Activated CD8-positive, alpha-beta T cell treated with anti-CD3 and anti-CD28 coated beads for 36 hours (primary cell): Measurements from ENCODE around the gene ZNF333. TPM values are rescaled to one million over a fixed set of nuclear protein-coding genes. Genes with fewer than 3 reads are reported as not detected.

Source experiments
- ATAC-seq: fragments of 200-7000 bp; cut with Tn5 transposase; one replicate; pipeline ENCODE4 v1.10.0; 2021; ENCODE audit warnings: mild to moderate bottlenecking, moderate library complexity
- CTCF ChIA-PET: fragments of 350-600 bp; sonication (Branson Sonifier 250); formaldehyde crosslinking; loops from one replicate; lab custom pipeline; 2021; ENCODE audit warnings: antibody characterized with exemption; lab: Charles Lee
- POLR2A ChIA-PET: fragments of 350-600 bp; sonication (Branson Sonifier 250); formaldehyde crosslinking; loops from one replicate; lab custom pipeline; 2021; ENCODE audit warnings: antibody characterized with exemption; lab: Charles Lee
- DNase-seq: peaks from one replicate; pipeline ENCODE4 v3.0.0-alpha.2; 2020
- H3K27ac Mint-ChIP-seq: one replicate; pipeline ENCODE4 v1.8.0; 2021; ENCODE audit warnings: mild to moderate bottlenecking, mixed read lengths
- H3K27me3 Mint-ChIP-seq: one replicate; pipeline ENCODE4 v1.8.0; 2021; ENCODE audit warnings: mixed read lengths
- H3K36me3 Mint-ChIP-seq: one replicate; pipeline ENCODE4 v1.8.0; 2021; ENCODE audit warnings: low read depth, mixed read lengths
- H3K4me1 Mint-ChIP-seq: one replicate; pipeline ENCODE4 v1.8.0; 2021; ENCODE audit warnings: low read depth, mixed read lengths
- H3K4me3 Mint-ChIP-seq: one replicate; pipeline ENCODE4 v1.8.0; 2021; ENCODE audit warnings: mild to moderate bottlenecking, moderate library complexity, mixed read lengths
- H3K9me3 Mint-ChIP-seq: one replicate; pipeline ENCODE4 v1.8.0; 2021; ENCODE audit warnings: mixed read lengths
- CTCF ChIP-seq: fragments of 200-600 bp; IDR thresholded peaks from one replicate; pipeline ENCODE4 v1.8.0; 2022; ENCODE audit warnings: antibody characterized with exemption, mild to moderate bottlenecking
- intact Hi-C: fragments of 100-400 bp; cut with micrococcal nuclease; formaldehyde crosslinking; loops from one replicate; pipeline ENCODE4 v1.10.0; 2022
- total RNA-seq, 2 experiments: library from RNA; stranded (reverse); gene quantifications; one replicate each; pipeline ENCODE4 v1.2.3, GENCODE V29; 2021

Gene ZNF333
- total RNA-seq, 2 experiments from 2014 or later = 12.2 to 14.0 TPM

- Mint-ChIP-seq H3K9me3 (no peaks in the 10 kb centered on the region), H3K36me3 (peaks cover 71% of the 10 kb centered on the region), H3K4me1 (no peaks in the 10 kb centered on the region), H3K27me3 (no peaks in the 10 kb centered on the region), H3K27ac (no peak overlapping the region), H3K4me3 (no peak overlapping the region)
- ChIA-PET CTCF (no interaction called here), POLR2A (no interaction called here)
- intact Hi-C loops = no loop called here
- no peak for TF ChIP-seq CTCF
- no peak for ATAC-seq
- DNase-seq = no peak
Measured at GRCh38 chr19:14704450-14704849, 14.6 kb downstream of the ZNF333 start.

- no peaks in the 10 kb centered on the region for H3K4me1 Mint-ChIP-seq
- peaks cover 68% of the 10 kb centered on the region for H3K9me3 Mint-ChIP-seq
- ATAC-seq (no peak), DNase-seq (no peak)
- no peaks in the 10 kb centered on the region for H3K27me3 Mint-ChIP-seq
- CTCF ChIA-PET = no interaction called here
- H3K27ac Mint-ChIP-seq = no peak overlapping the region
- H3K36me3 Mint-ChIP-seq = peaks cover 91% of the 10 kb centered on the region
- no peak overlapping the region for H3K4me3 Mint-ChIP-seq
- TF ChIP-seq CTCF = no peak
- POLR2A ChIA-PET = no interaction called here
- intact Hi-C loops = no loop called here
Measured at GRCh38 chr19:14715841-14716240, 26.0 kb downstream of the ZNF333 start.

- CTCF ChIA-PET = no interaction called here
Measured at GRCh38 chr19:14718522-14719116, 28.8 kb downstream of the ZNF333 start.

GRCh38 chr19:14719162-14719561 lies 29.3 kb downstream of the ZNF333 start:
- no peak overlapping the region for H3K4me3 Mint-ChIP-seq
- TF ChIP-seq CTCF = no peak
- H3K27me3 Mint-ChIP-seq = no peaks in the 10 kb centered on the region
- H3K4me1 Mint-ChIP-seq = no peaks in the 10 kb centered on the region
- H3K9me3 Mint-ChIP-seq = peaks cover 75% of the 10 kb centered on the region
- DNase-seq (no peak), ATAC-seq (no peak)
- peaks cover 87% of the 10 kb centered on the region for H3K36me3 Mint-ChIP-seq
- H3K27ac Mint-ChIP-seq = no peak overlapping the region
- ChIA-PET POLR2A (no interaction called here), CTCF (no interaction called here)
- intact Hi-C loops = no loop called here

More at GRCh38 chr19:14718522-14719116, 28.8 kb downstream of the ZNF333 start:
- POLR2A ChIA-PET = no interaction called here
- no peaks in the 10 kb centered on the region for H3K4me1 Mint-ChIP-seq
- H3K27me3 Mint-ChIP-seq = no peaks in the 10 kb centered on the region
- no peak for ATAC-seq
- no peak for DNase-seq
- H3K27ac Mint-ChIP-seq = no peak overlapping the region
- H3K9me3 Mint-ChIP-seq = peaks cover 75% of the 10 kb centered on the region
- TF ChIP-seq CTCF = no peak
- H3K4me3 Mint-ChIP-seq = no peak overlapping the region
- peaks cover 89% of the 10 kb centered on the region for H3K36me3 Mint-ChIP-seq
- intact Hi-C loops = no loop called here

- intact Hi-C loops = no loop called here
- Mint-ChIP-seq H3K27me3 (no peaks in the 10 kb centered on the region), H3K4me3 (no peak overlapping the region), H3K36me3 (peaks cover 59% of the 10 kb centered on the region), H3K4me1 (no peaks in the 10 kb centered on the region), H3K9me3 (peaks cover 70% of the 10 kb centered on the region), H3K27ac (no peak overlapping the region)
- no peak for DNase-seq
- POLR2A ChIA-PET = no interaction called here
- CTCF ChIA-PET = no interaction called here
- no peak for ATAC-seq
- no peak for TF ChIP-seq CTCF
Measured at GRCh38 chr19:14722127-14722526, 32.3 kb downstream of the ZNF333 start.
